DMS153 (cell line): ENCODE results near the gene IKZF3.
"Not testable (repeated sequence)": the region's sequence is repeated elsewhere in the genome, so short reads cannot be mapped to it uniquely, and the experiment has no call there.

Source experiments
- DNase-seq: peaks from one replicate; lab custom pipeline; 2025; lab: John Stamatoyannopoulos, UW

Gene IKZF3

GRCh38 chr17:39716073-39716818, 147.9 kb downstream of the IKZF3 start:
- no peak for DNase-seq

GRCh38 chr17:39715375-39716072, 148.6 kb downstream of the IKZF3 start:
- DNase-seq: no peak

DNA sequence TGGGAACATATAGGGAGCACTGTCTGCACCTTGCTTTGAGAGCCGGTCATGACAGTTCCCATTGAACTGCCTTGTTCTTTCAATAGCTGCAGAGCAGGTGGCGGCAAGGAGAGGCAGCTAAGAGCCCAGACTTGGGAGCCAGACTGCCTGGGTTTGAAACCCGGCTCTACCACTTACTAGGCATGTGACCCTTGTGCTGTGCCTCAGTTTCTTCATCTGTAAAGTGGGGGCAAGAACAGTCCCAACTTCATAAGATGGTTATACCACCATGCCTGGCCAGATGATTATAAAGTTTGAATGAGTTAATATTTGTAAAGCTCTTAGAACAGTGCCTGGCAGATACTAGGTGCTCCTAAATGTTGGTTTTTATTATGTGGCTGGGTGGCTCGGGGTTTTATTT, 149.9 kb downstream of the IKZF3 start:
- DNase-seq: no peak

DNA sequence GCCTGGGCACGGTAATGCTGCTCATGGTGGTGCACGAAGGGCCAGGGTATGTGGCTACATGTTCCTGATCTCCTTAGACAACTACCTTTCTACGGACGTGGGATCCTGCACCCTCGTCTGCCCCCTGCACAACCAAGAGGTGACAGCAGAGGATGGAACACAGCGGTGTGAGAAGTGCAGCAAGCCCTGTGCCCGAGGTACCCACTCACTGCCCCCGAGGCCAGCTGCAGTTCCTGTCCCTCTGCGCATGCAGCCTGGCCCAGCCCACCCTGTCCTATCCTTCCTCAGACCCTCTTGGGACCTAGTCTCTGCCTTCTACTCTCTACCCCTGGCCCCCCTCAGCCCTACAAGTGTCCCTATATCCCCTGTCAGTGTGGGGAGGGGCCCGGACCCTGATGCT, 152.3 kb downstream of the IKZF3 start:
- DNase-seq: no peak

- not testable (repeated sequence) for DNase-seq
These were observed 153.0 kb downstream of the IKZF3 start for GRCh38 chr17:39711071-39711470.

GRCh38 chr17:39709998-39710964, 153.8 kb downstream of the IKZF3 start:
- DNase-seq: no peak

- DNase-seq: no peak
These were observed 154.7 kb downstream of the IKZF3 start for GRCh38 chr17:39709319-39709997.
